GM19468 (cell line): ENCODE data around the gene NUP214.

Experiments
- ATAC-seq: cut with Tn5 transposase; IDR thresholded peaks from one replicate; pipeline ENCODE4 v1.9.1; 2021; ENCODE audit warnings: mild to moderate bottlenecking, moderate library complexity, moderate number of reproducible peaks; ENCODE audit not compliant: unreplicated experiment; ENCODE audit errors: extremely low read depth

NUP214 gene

DNA sequence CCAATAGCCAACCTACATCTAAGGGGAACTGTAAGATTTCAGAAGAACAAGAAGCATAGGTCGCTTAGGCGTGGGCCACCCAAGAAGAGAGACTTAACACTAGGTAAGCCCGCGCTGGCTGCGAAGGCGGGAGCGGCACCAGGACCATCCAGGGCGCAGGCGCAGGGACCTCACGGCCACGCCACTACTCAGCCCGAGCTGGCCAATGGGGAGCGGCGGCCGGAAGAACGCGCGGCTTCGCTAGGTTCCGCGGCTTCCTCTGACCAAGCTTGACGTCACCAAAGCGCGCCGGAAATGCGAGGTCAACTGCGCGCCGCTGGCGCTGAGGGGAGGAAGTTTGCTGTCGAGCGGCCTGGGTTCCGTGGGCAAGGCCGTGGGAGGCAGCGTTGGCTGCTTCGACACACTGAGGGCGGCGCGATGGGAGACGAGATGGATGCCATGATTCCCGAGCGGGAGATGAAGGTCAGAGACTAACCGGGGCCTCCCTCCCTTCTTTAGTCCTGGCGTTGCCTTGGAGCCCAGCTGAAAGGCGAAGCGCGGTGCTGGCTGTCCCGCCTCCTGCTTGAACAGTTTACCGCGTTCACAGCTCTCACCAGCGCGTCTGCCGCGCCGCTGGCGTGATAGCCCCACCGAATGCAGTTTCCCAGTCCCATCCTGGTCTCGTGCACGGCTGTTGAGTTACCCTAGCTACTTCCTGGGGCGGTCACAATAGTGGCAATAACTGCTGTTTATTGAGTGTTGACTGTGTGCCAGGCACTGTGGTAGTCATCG lies at the start of gene NUP214:
TSS of gene NUP214 (plus strand) at position 299 of the 771 bp plus-strand sequence. CDS start at position 418, 119 bp downstream.
- peak; percentile 86 for ATAC-seq

DNA sequence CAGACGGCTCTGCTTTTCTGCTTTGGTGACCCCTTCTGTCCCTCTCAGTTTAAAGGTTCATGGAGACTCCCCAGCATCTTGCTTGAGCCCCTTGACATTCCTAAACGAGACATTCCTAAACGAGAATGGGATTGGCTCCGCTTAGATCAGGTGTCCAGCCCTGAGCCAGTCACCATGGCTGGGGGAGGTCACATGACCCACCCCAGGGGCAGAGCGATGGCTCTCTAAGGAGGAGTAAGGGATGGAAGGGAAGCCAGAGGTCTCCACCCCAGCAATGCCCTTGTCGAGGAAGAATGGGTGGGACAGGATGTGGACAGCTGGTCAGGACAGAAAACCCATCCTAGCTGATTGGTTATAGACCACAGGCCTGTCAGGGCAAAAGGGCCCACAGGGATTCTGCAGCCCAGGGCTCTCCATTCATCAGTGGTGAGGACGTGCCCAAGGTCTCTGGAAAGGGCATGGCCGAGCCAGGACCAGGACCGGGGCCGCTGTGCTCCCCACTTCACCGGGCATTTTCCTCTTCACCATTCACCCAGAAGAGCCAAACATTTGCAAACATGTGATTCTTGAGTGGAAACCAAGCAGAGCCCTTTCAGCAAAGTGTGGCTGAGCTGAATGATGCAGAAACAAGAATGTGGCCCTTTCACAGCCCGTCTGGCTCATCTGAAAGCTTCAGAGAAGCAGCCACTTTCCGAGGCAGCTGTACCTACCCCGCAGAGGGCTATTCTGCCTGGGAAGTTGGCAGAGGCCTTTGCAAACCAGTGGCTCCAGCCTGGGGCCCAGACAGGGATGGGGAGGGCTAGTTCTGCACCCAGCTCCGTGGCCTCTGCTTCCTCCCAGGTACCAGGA lies 48.8 kb upstream of the NUP214 start:
- no peak for ATAC-seq

DNA sequence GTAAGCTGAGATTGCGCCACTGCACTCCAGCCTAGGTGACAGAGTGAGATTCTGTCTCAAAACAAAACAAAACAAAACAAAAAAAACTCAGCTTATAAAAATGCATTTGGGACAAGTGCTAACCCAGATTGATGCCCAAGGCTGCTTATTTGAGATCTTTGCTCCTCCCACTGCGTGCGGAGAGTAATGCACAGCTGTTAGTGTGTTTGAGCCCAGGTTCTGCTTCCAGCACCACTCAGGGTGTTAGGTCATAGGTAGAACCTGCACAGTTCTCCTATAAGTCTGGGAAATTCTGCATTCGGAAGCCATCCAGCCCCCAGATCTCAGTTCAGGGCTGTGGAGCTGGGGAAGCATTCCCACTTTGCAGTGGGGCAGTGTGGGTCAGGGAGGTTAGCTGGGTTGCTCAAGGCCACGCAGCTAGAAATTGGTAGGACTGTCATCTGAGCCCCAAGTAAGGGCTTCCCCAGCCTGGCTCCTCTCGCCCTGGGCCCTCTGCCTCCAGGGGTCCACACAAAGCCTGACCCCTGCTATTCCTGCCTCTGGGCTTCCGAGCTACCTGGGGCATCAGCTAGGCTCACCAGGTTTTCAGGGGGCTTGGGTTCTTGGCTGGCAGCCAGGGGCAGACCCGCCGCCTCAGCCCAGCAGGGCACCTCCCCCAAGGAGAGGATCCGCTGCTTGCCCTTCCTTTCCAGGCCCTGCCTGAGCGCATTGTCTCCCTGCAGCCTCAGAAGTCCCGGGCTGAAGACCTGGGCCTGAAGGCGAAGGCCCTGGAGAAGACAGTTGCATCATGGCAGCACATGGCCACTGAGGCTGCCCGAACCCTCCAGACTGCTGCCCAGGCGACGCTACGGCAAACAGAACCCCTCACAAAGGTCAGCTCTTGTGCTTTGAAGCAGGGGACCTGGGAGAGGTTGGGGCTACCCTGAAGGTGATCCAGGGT lies 46.7 kb upstream of the NUP214 start:
- no peak for ATAC-seq

DNA sequence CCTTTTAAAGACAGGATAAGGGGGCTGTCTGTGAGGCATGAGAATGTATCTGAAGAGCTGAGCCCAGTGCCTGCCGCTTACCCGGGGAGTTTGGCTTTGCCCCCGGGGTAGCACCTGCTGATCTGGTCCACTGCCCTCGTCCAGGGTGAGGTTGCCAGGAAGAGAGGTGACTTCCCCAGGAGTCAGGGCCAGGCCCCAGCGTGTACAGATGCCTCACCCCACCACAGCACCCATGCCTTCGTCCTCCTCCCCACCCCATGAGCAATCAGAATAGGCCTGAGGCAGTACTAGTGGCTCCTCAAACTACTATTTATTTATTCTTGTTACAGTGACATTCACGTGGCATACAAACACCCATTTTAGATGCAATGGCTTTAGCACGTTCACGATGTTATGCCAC lies 44.8 kb upstream of the NUP214 start:
- ATAC-seq: no peak

DNA sequence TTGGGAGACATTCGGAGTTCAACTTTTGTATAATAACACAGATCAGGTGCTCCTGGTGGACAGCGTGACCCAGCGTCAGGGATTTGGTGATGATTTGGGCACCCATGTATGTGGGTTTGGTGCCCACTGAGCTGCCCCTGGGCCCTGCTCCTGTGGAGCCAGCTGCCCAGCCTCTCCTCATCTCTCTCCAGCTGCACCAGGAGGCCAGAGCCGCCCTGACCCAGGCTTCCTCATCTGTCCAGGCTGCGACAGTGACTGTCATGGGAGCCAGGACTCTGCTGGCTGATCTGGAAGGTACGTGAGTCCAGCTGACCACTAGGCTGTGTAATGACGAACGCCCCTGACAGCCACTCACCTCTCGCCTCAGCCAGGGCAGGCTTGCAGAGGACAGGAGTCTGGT lies 43.5 kb upstream of the NUP214 start:
- no peak for ATAC-seq

DNA sequence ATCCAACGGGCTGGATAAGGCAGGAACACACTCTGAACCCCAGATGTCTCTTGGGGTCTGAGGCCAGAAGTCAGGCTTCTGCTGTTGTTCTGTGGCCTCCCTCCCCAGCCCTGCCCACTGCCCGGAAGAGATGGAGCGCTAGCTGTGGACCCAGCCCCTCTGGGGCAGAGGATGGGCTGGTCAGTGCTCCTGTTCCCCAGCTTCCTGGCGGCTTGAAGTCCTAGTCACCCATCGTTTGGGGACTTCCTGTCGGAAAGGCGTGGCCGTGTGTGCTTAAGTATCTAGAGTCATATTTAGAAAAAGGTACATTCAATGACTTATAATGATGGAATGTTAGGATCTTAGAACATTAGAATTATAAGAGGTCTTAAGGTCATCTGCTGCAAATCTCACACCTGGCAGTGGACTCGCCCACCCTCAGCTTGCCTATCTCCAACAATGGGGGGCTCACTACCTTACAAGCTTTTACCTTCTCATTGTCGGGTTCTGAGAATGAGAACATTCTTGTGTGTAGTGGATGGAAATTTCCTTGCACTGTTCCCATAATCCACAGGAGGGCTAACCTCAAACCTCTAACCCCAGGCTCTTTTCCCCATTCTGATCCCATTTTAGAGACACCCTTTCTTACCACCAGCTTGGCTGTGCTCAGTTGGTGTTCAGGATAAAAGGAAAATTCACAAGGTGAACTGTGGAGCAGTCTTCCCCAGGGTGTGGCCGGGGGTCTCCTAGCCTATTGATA lies 42.4 kb upstream of the NUP214 start:
- ATAC-seq: no peak

DNA sequence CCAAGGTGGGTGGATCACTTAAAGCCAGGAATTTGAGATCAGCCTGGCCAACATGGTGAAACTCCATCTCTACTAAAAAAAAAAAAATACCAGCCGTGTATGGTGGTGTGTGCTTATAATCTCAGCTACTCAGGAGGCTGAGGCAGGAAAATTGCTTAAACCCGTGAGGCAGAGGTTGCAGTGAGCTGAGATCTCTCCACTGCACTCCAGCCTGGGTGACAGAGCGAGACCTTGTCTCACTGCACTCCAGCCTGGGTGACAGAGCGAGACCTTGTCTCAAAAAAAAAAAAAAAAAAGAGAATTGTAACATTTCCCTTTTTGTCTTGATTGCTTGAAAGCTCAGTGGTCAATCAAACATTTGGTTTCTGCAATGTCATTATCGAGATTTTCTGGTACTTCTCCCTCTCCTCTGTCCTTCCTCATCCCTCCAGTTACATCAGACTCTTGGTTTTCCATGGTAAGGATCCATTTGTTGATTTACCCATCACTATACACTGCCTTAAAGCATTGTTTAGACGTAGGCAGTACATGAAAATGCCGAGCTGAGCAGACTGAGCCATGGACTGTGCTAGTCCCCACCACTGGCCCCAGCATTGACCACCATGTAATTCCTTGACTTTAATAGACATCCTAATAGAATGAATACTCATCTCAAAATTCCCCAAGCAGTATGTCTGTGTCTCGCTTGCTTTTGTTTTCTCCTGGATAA lies 40.6 kb upstream of the NUP214 start:
- no peak for ATAC-seq

DNA sequence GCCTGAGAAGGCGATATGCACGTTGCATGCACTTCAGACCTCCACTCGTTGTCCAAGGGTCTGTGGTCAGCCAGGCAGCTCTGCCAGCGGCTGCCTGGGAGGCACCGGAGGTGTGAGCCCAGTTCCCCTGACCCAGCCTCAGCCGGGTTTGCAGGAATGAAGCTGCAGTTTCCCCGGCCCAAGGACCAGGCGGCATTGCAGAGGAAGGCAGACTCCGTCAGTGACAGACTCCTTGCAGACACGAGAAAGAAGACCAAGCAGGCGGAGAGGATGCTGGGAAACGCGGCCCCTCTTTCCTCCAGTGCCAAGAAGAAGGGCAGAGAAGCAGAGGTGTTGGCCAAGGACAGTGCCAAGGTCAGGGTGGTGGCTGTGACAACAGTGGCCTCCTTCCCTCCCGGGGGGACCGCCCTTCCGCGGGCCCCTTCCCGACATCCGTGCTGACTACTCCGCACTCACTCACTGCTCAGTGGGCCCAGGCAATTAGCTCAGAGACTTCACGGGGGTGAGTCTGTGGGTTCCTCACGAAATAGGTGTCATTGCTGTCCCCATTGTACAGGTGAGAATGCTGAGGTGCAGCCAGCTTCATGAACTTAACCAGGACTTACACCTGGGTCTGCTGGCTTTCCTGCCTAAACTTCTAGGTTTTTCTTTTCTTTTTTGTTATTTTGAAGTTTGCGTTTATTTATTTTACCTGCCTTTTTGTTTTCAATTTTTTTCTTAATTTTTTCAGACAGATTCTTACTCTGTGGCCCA lies 39.8 kb upstream of the NUP214 start:
- ATAC-seq: no peak

DNA sequence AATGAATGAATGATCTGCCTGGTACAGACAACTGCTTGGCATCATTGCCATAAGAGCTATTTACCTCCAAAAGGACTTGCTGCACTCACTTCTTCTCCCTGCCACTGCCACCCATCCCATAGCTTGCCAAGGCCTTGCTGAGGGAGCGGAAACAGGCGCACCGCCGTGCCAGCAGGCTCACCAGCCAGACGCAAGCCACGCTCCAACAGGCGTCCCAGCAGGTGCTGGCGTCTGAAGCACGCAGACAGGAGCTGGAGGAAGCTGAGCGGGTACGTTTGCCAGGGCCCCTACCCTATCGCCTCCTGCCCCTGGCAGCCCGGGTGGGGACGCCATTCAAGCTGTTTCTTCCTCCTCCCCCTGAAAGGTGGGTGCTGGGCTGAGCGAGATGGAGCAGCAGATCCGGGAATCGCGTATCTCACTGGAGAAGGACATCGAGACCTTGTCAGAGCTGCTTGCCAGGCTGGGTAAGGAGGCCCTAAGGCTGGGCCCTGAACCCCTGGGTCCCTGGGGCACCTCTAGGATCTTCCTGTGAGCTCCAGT lies 38.0 kb upstream of the NUP214 start:
- ATAC-seq: no peak

DNA sequence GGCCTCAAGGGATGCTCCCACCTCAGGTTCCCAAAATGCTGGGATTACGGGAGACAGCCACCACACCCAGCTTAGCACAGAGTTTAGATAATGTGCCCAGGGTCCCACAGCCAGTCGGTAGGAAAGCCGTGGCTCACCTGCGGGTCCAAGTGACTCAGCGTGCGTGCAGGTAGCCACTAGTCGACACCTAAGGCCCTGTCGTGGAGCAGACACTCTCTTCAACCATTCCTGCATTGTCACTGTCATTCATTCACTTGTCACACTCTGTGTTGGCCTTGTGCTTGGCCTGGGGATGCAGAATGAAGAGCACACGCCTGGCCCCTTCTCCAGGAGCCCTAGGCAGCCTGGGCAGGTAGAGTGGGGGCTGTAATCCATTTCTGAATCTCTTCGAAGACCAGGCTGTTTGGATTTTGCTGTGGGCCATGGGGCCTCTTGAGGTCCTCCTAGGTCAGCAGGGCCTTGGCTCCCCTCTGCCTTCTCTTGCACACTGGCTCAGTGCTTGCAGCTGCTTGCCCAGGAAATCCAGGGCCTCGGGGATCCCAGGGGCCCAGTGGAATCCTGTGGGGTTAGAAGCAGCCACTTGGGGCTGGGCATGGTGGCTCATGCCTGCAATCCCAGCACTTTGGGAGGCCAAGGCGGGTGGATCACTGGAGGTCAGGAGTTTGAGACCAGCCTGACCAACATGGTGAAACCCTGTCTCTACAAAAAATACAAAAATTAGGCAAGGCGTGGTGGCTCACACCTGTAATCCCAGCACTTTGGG lies 35.2 kb upstream of the NUP214 start:
- no peak for ATAC-seq

DNA sequence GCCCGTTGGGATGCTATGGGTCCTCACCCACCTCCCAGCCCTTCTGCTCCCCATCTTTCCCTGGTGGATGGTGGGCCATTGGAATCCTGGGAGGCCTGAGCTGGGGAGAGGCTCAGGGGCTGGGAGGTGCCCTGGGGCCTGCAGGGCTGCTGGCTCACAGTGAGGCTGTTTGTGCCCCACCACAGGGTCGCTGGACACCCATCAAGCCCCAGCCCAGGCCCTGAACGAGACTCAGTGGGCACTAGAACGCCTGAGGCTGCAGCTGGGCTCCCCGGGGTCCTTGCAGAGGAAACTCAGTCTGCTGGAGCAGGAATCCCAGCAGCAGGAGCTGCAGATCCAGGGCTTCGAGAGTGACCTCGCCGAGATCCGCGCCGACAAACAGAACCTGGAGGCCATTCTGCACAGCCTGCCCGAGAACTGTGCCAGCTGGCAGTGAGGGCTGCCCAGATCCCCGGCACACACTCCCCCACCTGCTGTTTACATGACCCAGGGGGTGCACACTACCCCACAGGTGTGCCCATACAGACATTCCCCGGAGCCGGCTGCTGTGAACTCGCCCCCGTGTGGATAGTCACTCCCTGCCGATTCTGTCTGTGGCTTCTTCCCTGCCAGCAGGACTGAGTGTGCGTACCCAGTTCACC lies 33.9 kb upstream of the NUP214 start:
- ATAC-seq: no peak

DNA sequence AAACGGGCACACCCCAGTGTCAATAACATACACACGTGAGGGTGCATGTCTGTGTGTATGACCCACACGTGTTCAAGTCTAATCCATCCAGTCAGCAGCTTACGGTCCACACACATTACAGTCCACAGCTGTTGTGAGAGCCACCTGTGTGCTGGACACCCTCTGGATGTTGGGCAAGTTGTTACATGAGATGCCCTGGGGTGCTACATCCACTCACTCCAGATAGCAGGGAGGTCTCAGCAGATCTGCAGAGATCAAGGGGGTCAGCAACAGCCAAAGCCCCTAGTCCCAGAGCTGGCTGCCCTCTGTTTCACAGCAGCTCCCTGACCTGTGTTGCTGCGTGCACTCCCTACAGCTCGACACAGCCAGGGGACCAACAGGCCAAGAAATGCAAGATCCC lies 33.4 kb upstream of the NUP214 start:
- ATAC-seq: no peak

DNA sequence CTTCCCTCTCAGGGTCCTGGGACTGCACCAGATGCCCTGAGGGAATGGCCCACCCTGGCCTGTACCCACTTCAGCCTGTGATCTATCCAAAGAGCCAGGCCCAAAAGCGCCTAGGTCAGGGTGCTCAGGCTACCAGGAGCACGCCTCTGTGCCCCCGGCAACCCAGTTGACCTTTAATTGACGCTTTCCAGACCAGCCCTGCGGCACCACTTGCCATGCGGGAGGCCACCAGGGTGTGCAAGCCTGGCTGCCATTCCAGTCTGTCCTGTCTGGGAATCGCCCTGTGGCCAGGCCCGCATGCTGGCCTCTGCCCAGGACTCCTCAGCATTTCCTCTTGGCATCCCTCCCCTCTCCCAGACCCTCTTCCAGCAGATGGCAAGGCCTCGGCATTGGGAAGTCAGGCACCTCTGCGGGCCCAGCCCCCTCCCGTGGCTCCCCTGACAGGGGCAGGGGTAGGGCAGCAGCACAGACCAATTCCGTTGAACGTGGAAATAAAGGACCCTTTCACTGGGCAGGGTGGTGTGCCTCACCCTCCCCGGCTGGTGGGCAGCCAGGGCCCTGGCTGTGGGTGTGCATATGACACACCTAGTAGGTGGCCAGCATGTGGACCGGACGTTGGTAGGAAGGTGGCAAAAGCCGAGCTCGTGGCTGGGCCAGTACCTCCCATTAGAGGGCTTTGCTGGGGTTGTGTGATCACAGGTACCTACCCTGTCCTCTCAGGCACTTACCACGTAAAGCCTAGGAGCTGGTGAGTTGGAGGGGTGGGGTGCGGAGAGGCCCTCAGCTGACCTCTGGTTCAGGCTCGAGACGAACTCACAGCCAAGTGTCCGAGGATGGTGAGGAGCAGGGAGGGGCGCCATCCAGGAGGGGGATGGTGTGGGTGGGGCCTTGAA lies 32.6 kb upstream of the NUP214 start:
- no peak for ATAC-seq

DNA sequence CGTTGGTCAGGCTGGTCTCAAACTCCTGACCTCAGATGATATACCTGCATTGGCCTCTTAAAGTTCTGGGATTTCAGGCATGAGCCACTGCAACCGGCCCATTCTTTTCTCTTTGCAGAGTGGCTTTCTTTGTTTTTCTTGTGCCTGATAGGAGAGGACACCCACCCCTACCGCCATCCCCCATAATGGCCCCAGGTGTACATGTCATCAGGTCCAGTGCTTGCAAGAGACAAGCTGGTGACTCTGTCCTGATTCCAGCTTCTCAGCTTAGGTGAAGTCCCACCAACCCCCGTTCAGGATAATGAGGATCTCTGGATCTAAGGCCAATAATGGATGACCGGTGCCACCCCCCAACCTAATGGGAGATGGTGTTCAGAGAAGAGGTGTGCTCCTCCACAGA lies 31.4 kb upstream of the NUP214 start:
- no peak for ATAC-seq

DNA sequence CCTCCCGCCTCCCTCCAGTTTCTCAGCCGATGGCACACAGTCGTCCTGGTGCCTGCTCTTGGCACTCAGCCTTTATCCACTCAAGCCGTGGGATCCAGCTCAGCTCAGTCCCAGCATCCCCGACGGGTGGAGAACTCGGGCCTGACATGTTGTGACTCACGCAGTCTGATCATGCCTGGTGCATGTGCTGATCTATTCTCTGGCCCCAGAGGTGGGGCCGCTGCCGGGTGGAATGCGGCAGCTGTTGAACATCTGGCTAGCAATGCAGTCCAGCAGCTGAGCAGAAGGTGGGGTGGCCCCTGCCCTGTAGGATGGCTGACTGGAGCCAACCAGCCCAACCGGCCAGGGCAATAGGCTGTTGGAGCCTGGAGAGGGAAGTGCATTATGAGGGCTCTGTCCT lies 30.8 kb upstream of the NUP214 start:
- no peak for ATAC-seq

DNA sequence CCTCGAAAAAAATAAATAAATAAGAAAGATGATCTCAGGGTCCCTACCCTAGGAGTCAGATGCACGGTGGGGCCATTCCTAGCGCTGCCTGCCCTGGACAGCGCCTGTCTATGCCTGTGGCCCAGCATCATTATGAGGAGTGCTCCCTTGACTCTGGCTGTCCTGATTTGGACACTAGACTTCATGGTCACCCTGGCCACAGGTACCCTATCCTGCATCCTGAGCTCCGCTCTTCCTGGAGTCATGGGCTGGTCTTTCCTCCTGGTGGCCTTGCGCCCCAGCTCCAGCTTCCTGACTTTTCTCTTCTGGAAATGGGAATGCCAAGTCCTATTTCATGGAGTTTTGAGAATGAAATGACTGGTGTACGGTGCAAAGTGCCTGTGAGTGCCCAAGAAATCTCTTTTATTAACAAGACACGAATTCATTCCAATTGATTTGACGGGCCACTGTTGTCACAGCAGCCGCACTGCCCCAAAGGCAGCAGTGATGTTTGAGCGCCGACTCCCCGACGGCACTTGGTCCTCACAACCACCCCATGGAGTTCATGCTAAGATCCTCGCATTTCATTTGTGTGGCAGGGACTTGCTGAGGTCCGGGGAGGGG lies 29.6 kb upstream of the NUP214 start:
- ATAC-seq: no peak
